ENCODE measurements around the gene PCDHGC3.

GRCh38 chr5:141515946-141516671 lies 40.3 kb downstream of the PCDHGC3 start:
- TF ChIP-seq ZNF384 (IDR thresholded peaks at IDR 0.05), result no peak
- TF ChIP-seq SUZ12 (IDR thresholded peaks at IDR 0.05), result no peak
- TF ChIP-seq LEF1 (IDR thresholded peaks at IDR 0.05; ENCODE audit: borderline replicate concordance), result no peak
- no peak for TF ChIP-seq FOXA1 (IDR thresholded peaks at IDR 0.05)
- no peak for TF ChIP-seq SP1 (IDR thresholded peaks at IDR 0.05)
- no peak for TF ChIP-seq FOXK2 (IDR thresholded peaks at IDR 0.05)
- no peak for TF ChIP-seq ARNT (IDR thresholded peaks at IDR 0.05)
- no peak for TF ChIP-seq L3MBTL2 (conservative IDR thresholded peaks at IDR 0.05)
- no peak for TF ChIP-seq HDGF (IDR thresholded peaks at IDR 0.05; ENCODE audit: borderline replicate concordance)
- TF ChIP-seq ELF4 (IDR thresholded peaks at IDR 0.05), result no peak
- TF ChIP-seq FOXM1 (IDR thresholded peaks at IDR 0.05; ENCODE audit: borderline replicate concordance), result no peak
- TF ChIP-seq BHLHE40 (IDR thresholded peaks at IDR 0.05; ENCODE audit: borderline replicate concordance), result no peak
- TF ChIP-seq TARDBP (IDR thresholded peaks at IDR 0.05), result no peak
